OCI-LY3 (cell line): Measurements from ENCODE around the gene ARMC6.

ENCODE experiments used
- EZH2phosphoT487 ChIP-seq: fragments of 200-600 bp; shearing (Covaris generic); IDR thresholded peaks from 2 replicates; pipeline ENCODE4 v1.6.1; 2018; ENCODE audit warnings: antibody characterized with exemption, mixed run types, low read depth
- TF ChIP-seq, protein P1 (sequence below): fragments of 200-600, 300-600 bp; sonication (generic); IDR thresholded peaks from 2 replicates; pipeline ENCODE4 v1.5.1; 2014; ENCODE audit warnings: antibody characterized with exemption, low read length, low read depth

DNA sequence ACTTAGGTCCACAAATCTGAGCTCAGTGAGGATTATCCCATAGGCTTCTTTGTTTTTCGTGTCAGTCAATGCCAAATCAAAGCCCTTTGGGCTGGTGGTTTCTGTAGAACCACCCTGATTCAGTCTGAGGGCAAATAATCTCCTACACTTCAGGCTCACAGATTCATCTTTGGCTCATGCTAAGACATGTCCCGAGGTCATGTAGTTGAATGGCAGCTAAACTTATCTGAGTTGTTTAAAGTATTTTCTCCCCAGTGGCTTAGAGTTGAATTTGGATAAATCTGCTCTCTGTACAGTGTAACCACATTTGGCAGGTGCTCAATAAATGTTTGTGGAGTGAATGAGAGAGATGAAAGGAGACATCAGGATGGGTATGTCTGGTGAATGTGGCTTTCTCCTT is 17.3 kb downstream of the ARMC6 start:
- TF ChIP-seq, protein P1, sequence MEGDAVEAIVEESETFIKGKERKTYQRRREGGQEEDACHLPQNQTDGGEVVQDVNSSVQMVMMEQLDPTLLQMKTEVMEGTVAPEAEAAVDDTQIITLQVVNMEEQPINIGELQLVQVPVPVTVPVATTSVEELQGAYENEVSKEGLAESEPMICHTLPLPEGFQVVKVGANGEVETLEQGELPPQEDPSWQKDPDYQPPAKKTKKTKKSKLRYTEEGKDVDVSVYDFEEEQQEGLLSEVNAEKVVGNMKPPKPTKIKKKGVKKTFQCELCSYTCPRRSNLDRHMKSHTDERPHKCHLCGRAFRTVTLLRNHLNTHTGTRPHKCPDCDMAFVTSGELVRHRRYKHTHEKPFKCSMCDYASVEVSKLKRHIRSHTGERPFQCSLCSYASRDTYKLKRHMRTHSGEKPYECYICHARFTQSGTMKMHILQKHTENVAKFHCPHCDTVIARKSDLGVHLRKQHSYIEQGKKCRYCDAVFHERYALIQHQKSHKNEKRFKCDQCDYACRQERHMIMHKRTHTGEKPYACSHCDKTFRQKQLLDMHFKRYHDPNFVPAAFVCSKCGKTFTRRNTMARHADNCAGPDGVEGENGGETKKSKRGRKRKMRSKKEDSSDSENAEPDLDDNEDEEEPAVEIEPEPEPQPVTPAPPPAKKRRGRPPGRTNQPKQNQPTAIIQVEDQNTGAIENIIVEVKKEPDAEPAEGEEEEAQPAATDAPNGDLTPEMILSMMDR: no peak
- TF ChIP-seq EZH2phosphoT487: no peak
